Liver (tissue), 5 donors: ENCODE data around the gene MARCHF2. TPM values are rescaled to one million over a fixed set of nuclear protein-coding genes. Genes with fewer than 3 reads are reported as not detected.

Experiments used
- polyA plus RNA-seq, 2 donors: library from polyadenylated mRNA; stranded (reverse) in 1 of 2; unstranded in 1 of 2; fragments of 200-250 nt in 1 of 2; fragments of >200 nt in 1 of 2; fragmentation: Nextera tagmentation in 1 of 2; extraction: Ambion mirVana in 1 of 2; gene quantifications; one replicate each; pipeline versions ENCODE4 v1.2.1 to v1.2.3, GENCODE V29; 2013 to 2015
- small RNA-seq: library from RNA; depleted of rRNA; stranded (forward); fragments of <200 nt; gene quantifications from one replicate; pipeline ENCODE3, GENCODE V24; 2014
- total RNA-seq, 2 donors: library from RNA; depleted of rRNA; stranded (reverse); fragments of >200 nt; gene quantifications; one replicate each; pipeline ENCODE4 v1.2.3, GENCODE V29; 2014
- donor health status: healthy.
- donor health status: healthy.
- donor health status: healthy.

The MARCHF2 gene
- total and polyA plus RNA-seq, 4 donors, result 21.6 to 89.5 (median 58.8) TPM

Small RNA genes within 50 kb of the gene (small RNA-seq; reads per million reads assigned to genes)
- 0.09 reads per million for gene MIR4999

Other genes starting within 250 kb of the MARCHF2 start
- 10 to 100 TPM; 55.6 to 65.1 TPM for gene CERS4, start 203.9 kb upstream of the MARCHF2 start, total RNA-seq
- gene CERS4, start 203.9 kb upstream of the MARCHF2 start, polyA plus RNA-seq, result 10 to 100 TPM; 42.7 to 57.2 TPM
- gene CD320, start 104.9 kb upstream of the MARCHF2 start, total RNA-seq, result 10 to 100 TPM in 1 of 2 donors, 1 to 10 TPM in 1; 6.7 to 10.9 TPM
- 10 to 100 TPM; 14.3 to 18.0 TPM for gene CD320, start 104.9 kb upstream of the MARCHF2 start, polyA plus RNA-seq
- gene NDUFA7, start 91.9 kb upstream of the MARCHF2 start, total RNA-seq, result 10 to 100 TPM; 19.6 to 26.1 TPM
- gene NDUFA7, start 91.9 kb upstream of the MARCHF2 start, polyA plus RNA-seq, result 100 to 1,000 TPM in 1 of 2 donors, 10 to 100 TPM in 1; 85.2 to 101 TPM
- gene RPS28, start 91.8 kb upstream of the MARCHF2 start, total RNA-seq, result 100 to 1,000 TPM in 1 of 2 donors, 10 to 100 TPM in 1; 74.7 to 205 TPM
- gene RPS28, start 91.8 kb upstream of the MARCHF2 start, polyA plus RNA-seq, result 100 to 1,000 TPM; 324 to 467 TPM
- gene KANK3, start 70.0 kb upstream of the MARCHF2 start, total RNA-seq, result 1 to 10 TPM; 3.3 to 4.5 TPM
- gene KANK3, start 70.0 kb upstream of the MARCHF2 start, polyA plus RNA-seq, result 1 to 10 TPM in 1 of 2 donors, under 1 TPM in 1; 0.44 to 3.6 TPM
- 100 to 1,000 TPM in 1 of 2 donors, under 1 TPM in 1; 0.65 to 144 TPM for gene ANGPTL4, start 49.1 kb upstream of the MARCHF2 start, total RNA-seq
- gene ANGPTL4, start 49.1 kb upstream of the MARCHF2 start, polyA plus RNA-seq, result 100 to 1,000 TPM in 1 of 2 donors, 10 to 100 TPM in 1; 25.2 to 118 TPM
- gene RAB11B, start 22.9 kb upstream of the MARCHF2 start, total RNA-seq, result 10 to 100 TPM; 31.9 to 91.2 TPM
- 10 to 100 TPM; 27.3 to 58.1 TPM for gene RAB11B, start 22.9 kb upstream of the MARCHF2 start, polyA plus RNA-seq
- 10 to 100 TPM; 66.3 to 75.1 TPM for gene HNRNPM, start 31.7 kb downstream of the MARCHF2 start, total RNA-seq
- gene HNRNPM, start 31.7 kb downstream of the MARCHF2 start, polyA plus RNA-seq, result 10 to 100 TPM; 39.4 to 86.9 TPM
- 1 to 10 TPM in 1 of 2 donors, under 1 TPM in 1; 0.84 to 1.8 TPM for gene PRAM1, start 89.3 kb downstream of the MARCHF2 start, total RNA-seq
- gene PRAM1, start 89.3 kb downstream of the MARCHF2 start, polyA plus RNA-seq, result under 1 TPM; 0.75 to 0.77 TPM
- 10 to 100 TPM in 1 of 2 donors, 1 to 10 TPM in 1; 3.5 to 10.3 TPM for gene ZNF414, start 100.9 kb downstream of the MARCHF2 start, total RNA-seq
- 10 to 100 TPM in 1 of 2 donors, 1 to 10 TPM in 1; 4.1 to 16.0 TPM for gene ZNF414, start 100.9 kb downstream of the MARCHF2 start, polyA plus RNA-seq
- gene MYO1F, start 164.1 kb downstream of the MARCHF2 start, total RNA-seq, result 10 to 100 TPM; 17.9 to 20.4 TPM
- 1 to 10 TPM; 6.1 to 6.2 TPM for gene MYO1F, start 164.1 kb downstream of the MARCHF2 start, polyA plus RNA-seq
- gene ADAMTS10, start 197.4 kb downstream of the MARCHF2 start, total RNA-seq, result 10 to 100 TPM in 1 of 2 donors, 1 to 10 TPM in 1; 4.7 to 10.1 TPM
- 1 to 10 TPM; 1.2 to 2.6 TPM for gene ADAMTS10, start 197.4 kb downstream of the MARCHF2 start, polyA plus RNA-seq
- not detected for gene NFILZ, start 217.3 kb downstream of the MARCHF2 start, total RNA-seq
- gene NFILZ, start 217.3 kb downstream of the MARCHF2 start, polyA plus RNA-seq, result not detected